Type B pancreatic cell (in vitro differentiated cells): ENCODE results near the gene LGALS13. TPM values are rescaled to one million over a fixed set of nuclear protein-coding genes. Genes with fewer than 3 reads are reported as not detected.
A peak's percentile ranks its signal among the peaks of the same experiment; 100 is the strongest.

Experiments
- DNase-seq: peaks from one replicate; pipeline ENCODE4 v3.0.0; 2021; ENCODE audit warnings: mixed read lengths; ENCODE audit not compliant: unreplicated experiment; ENCODE audit errors: extremely low spot score
- H3K27ac Mint-ChIP-seq: 2 replicates; pipeline ENCODE4 v1.8.0; 2021; ENCODE audit warnings: mild to moderate bottlenecking, mixed read lengths
- H3K27me3 Mint-ChIP-seq: 2 replicates; pipeline ENCODE4 v1.8.0; 2021; ENCODE audit warnings: mixed read lengths
- H3K36me3 Mint-ChIP-seq: 2 replicates; pipeline ENCODE4 v1.8.0; 2021; ENCODE audit warnings: mixed read lengths
- H3K4me1 Mint-ChIP-seq: one replicate; pipeline ENCODE4 v1.8.0; 2021; ENCODE audit warnings: mixed read lengths; ENCODE audit not compliant: unreplicated experiment
- H3K4me3 Mint-ChIP-seq: 2 replicates; pipeline ENCODE4 v1.8.0; 2021; ENCODE audit warnings: mild to moderate bottlenecking, mixed read lengths
- H3K9me3 Mint-ChIP-seq: 2 replicates; pipeline ENCODE4 v1.8.0; 2021; ENCODE audit warnings: mixed read lengths
- long read RNA-seq: library from polyadenylated mRNA; unstranded; transcript quantifications from one replicate; pipeline ENCODE4 v2.0.0, GENCODE V29; 2020
- total RNA-seq: library from RNA; stranded (reverse); gene quantifications from 2 replicates; pipeline ENCODE4 v1.2.1, GENCODE V29; 2021; ENCODE audit warnings: low replicate concordance
- TF ChIP-seq, protein P1 (sequence below): fragments of 200-600 bp; sonication (generic); conservative IDR thresholded peaks from 2 replicates; pipeline ENCODE4 v1.5.0; 2021; ENCODE audit warnings: antibody characterized with exemption, mild to moderate bottlenecking

The LGALS13 gene, protein sequence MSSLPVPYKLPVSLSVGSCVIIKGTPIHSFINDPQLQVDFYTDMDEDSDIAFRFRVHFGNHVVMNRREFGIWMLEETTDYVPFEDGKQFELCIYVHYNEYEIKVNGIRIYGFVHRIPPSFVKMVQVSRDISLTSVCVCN
- total RNA-seq, result not detected in 2 replicates
- long read RNA-seq, result 0 reads

DNA sequence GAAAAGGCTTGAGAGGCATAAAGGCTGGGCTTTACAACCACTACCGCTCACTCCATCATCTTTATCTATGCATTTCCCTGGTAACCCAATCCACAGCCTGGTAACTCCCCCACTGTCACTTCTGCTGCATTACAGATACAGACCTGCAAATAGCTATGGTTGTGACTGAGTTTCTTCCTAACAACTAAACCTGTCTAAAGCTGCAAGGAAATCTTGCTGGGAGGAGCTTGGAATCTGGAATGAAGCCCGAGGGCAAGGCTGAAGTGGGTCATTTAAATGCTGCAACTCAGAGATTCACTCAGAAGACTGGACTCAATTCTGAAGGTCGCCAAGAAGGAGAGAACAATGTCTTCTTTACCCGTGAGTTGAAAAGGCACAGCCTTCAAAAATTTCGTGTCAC is at the start of gene LGALS13:
Gene LGALS13 (plus strand): TSS at position 301 of the 400 bp plus-strand sequence. CDS start 45 bp downstream, at position 346.
- peaks cover 24% of the 10 kb centered on the region for H3K27me3 Mint-ChIP-seq
- no peak within 1 kb of the TSS for H3K27ac Mint-ChIP-seq
- no peak within 1 kb of the TSS for H3K4me3 Mint-ChIP-seq
- TF ChIP-seq, protein P1, sequence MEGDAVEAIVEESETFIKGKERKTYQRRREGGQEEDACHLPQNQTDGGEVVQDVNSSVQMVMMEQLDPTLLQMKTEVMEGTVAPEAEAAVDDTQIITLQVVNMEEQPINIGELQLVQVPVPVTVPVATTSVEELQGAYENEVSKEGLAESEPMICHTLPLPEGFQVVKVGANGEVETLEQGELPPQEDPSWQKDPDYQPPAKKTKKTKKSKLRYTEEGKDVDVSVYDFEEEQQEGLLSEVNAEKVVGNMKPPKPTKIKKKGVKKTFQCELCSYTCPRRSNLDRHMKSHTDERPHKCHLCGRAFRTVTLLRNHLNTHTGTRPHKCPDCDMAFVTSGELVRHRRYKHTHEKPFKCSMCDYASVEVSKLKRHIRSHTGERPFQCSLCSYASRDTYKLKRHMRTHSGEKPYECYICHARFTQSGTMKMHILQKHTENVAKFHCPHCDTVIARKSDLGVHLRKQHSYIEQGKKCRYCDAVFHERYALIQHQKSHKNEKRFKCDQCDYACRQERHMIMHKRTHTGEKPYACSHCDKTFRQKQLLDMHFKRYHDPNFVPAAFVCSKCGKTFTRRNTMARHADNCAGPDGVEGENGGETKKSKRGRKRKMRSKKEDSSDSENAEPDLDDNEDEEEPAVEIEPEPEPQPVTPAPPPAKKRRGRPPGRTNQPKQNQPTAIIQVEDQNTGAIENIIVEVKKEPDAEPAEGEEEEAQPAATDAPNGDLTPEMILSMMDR, result no peak
- no peak for DNase-seq
- H3K9me3 Mint-ChIP-seq, result no peaks in the 10 kb centered on the region
- no peaks in the 10 kb centered on the region for H3K4me1 Mint-ChIP-seq
- H3K36me3 Mint-ChIP-seq, result no peaks in the 10 kb centered on the region

DNA sequence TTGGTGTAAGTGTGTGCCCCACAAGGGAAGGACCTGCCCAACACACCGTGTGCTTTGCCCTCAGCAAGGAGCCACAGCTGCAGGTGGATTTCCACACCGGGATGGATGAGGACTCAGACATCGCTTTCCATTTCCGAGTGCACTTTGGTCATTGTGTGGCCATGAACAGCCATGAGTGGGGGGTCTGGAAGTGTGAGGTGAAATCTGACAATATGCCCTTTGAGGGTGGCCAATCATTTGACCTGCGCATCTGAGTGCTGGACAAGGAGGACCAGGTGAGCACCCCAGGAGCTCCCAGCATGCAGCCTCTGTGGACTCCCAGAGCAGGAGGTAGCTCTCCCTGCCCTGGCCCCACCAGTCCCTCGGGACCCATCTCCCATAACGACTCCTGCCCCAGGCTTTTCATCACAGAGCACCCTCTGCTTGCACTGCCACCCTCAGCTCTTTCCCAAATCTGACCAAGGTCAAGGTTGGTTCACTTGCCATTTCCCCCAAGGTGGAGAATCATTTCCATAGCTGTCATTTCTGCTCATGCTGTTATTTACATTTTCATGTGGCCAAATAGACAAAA is 49.2 kb upstream of the LGALS13 start:
- Mint-ChIP-seq H3K27me3 (peaks cover 32% of the 10 kb centered on the region), H3K36me3 (no peaks in the 10 kb centered on the region), H3K27ac (no peak overlapping the region), H3K4me3 (no peak overlapping the region), H3K4me1 (peaks cover 3% of the 10 kb centered on the region), H3K9me3 (no peaks in the 10 kb centered on the region)
- TF ChIP-seq, protein P1, result no peak
- DNase-seq, result no peak

DNA sequence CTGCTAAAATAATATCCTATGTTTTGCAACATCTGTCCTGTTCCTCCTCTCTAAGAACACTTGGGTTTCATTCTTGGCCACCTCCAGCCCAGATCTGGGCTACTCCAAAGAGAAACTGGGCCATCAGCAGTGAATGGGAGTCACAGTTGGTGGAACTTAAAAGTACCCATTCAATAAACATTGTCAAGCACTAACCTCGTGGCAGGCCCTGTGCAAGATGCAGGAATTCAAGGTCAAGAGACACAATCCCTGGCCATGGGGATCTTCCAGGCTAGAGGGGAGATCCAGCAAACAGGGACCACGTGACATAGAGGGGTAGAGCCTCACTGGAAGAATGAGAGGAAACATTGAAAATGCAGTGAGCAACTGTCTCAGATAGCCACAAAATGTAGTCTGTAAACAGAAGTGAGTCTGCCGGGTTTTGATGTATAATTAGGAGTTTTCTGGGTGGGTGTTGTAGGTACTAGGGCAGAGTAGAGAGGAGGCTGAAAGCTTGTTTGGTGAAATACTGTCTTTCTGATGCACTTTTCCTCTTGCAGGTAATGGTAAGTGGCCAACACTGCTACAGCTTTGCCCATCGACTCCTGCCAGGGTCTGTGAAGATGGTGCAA is 47.5 kb upstream of the LGALS13 start:
- H3K27ac Mint-ChIP-seq, result no peak overlapping the region

DNA sequence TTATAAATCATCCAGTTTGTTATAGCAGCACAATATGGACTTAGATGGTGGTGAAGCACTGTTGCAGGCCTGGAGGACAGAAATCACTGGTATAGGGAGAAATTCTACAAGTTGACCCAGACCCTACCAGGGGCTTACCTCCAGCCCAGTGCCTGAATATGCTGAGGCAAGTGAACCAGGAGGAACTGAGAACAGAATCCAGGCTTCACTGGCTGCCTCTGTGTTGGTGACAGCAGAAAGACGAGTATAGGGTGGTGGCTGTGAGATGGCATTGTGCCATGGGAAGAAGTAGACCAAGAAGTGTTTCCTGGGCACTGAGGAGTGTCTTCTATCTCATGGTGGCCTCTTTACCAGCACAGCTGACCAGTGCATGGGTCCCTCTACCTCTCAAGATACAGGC is 46.4 kb upstream of the LGALS13 start:
- DNase-seq, result no peak
- TF ChIP-seq, protein P1, result no peak
- no peaks in the 10 kb centered on the region for H3K9me3 Mint-ChIP-seq
- no peaks in the 10 kb centered on the region for H3K36me3 Mint-ChIP-seq
- peaks cover 4% of the 10 kb centered on the region for H3K4me1 Mint-ChIP-seq
- H3K4me3 Mint-ChIP-seq, result no peak overlapping the region
- no peak overlapping the region for H3K27ac Mint-ChIP-seq
- H3K27me3 Mint-ChIP-seq, result peaks cover 41% of the 10 kb centered on the region

More for the DNA sequence above, 47.5 kb upstream of the LGALS13 start:
- Mint-ChIP-seq H3K36me3 (no peaks in the 10 kb centered on the region), H3K9me3 (no peaks in the 10 kb centered on the region), H3K4me3 (no peak overlapping the region), H3K4me1 (peaks cover 4% of the 10 kb centered on the region), H3K27me3 (peaks cover 41% of the 10 kb centered on the region)
- TF ChIP-seq, protein P1, result no peak
- DNase-seq, result no peak

DNA sequence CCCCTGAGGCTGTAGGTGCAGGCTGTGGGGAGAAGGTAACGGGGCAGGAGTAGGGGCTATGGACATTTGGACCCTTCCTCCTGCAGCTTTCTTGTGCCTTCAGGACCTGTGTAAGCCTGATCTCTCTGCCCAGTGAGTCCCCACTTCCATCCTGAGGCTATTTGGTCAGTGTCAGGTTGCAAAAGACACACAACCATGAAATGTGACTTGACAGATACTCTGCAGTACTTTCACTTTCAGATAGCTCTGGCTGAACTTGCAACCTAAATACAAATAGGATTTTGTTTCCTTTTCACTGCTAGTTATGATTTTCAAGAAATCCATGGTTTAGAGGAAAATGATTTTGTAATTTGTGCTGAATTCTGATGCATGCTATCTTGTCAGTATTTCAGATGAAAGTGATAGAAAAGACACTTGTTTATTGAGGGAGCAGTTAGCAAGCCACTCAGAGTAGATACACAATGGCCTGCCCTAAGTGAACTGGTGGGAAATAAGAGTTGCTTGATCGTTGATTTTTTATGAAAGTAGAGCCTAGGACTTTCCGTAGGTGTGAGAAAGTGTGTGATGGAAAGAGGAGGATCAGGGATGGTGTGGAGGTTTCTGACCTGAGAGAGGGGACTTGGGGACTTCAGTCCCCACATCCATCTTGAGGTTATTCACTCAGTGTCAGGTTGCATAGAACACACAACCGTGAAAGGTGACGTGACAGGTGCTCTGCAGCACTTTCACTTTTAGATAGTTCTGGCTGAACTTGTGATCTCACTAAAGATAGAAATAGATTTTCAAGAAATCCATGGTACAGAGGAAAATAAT is 44.3 kb upstream of the LGALS13 start:
- peak overlapping the region; percentile 34 for H3K27ac Mint-ChIP-seq
- H3K4me3 Mint-ChIP-seq, result no peak overlapping the region

More for the DNA sequence above, 44.3 kb upstream of the LGALS13 start:
- DNase-seq, result no peak
- Mint-ChIP-seq H3K27me3 (peaks cover 46% of the 10 kb centered on the region), H3K9me3 (no peaks in the 10 kb centered on the region), H3K36me3 (no peaks in the 10 kb centered on the region), H3K4me1 (peaks cover 4% of the 10 kb centered on the region)
- TF ChIP-seq, protein P1, result no peak
